Bone marrow (tissue), 2 donors: Measurements from ENCODE around the gene HTR3A.

Experiments
- DNase-seq, 2 donors: peaks; one replicate each; lab custom pipeline; 2025; lab: John Stamatoyannopoulos, UW

Gene HTR3A

DNA sequence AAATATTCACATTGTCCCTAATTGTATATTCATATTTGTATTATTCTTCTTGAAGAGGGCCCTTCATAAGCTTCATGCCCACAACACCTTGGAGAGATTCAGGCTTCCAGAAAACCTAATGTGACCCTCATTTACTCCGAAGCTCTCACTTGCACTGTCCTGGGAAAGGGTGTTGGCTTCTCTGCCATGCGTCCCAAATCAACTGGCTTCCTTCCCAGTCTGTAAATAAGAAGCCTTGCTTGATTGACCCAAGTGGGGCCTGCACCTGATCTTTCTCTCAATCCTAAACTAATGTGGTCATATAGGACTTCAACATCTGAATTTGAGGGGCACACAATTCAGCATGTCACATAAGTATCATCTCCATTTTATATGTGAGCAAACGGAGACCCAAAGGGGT is 44.1 kb downstream of the HTR3A start:
- DNase-seq = no peak

DNA sequence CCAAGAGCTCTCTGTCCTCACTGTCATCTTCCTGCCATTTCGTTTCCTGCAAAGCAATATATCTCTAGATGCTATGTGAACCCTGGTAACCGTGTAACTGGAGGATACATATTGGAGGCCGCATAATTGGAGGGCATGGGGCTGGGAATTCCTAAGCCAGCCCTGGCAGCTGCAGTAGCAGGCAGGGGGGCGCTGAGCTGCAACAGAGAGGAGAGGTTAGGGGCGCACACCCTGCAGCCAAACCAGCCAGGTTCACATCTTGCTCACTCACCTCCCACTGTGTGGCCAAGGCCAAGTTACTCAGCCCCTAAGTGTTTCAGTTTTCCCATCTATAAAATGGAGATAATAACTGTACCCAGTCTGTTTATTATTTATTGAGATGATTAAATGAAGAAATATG is 44.7 kb downstream of the HTR3A start:
- DNase-seq = no peak

DNA sequence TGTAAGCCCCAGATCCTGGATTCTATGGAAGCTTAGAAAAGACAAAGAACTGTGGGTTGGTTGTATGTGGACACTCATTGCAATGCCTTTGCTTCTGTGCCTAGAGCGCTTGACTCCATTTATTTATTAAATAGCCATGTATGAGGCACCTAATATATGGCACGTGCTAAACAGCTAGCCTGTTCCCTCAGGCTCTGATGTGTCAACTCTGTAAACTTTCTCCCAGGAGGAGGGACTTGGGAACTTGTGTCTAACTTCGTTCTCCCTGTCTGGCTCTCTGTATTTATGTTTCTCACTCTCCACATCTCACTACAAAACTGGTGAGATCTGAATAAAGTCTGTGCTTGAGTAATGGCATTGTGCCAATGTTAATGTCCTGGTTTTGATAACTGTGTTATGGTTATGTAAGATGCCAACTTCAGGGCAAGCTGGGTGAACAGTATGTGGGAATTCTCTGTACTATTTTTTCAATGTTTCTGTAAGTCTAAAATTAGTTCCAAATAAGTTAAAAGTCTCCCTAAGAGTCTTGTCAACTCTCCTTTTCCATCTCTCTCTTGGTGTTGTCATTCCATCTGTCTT is 50.5 kb downstream of the HTR3A start:
- no peak for DNase-seq

DNA sequence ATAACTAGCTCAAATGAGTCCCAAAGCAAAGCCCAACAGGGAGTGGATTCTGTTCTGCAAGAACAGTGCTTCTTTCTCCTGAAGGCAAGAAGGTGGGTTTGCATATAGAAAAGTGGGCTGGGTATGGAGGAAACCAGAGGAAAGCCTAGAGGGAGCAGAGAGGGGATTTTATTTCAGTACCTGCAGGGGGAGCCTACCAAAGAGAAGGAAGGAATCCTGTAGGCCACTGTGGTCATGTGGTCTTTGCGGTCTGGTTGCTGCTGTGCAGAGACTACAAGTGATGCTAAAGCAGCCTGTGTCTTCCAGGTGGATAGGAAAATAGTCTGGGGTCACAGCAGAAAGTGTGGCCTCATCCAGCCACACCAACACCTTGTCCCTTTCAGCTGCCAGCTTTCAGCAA is 51.4 kb downstream of the HTR3A start:
- DNase-seq = peak in 1 of 2 donors; percentile 10

DNA sequence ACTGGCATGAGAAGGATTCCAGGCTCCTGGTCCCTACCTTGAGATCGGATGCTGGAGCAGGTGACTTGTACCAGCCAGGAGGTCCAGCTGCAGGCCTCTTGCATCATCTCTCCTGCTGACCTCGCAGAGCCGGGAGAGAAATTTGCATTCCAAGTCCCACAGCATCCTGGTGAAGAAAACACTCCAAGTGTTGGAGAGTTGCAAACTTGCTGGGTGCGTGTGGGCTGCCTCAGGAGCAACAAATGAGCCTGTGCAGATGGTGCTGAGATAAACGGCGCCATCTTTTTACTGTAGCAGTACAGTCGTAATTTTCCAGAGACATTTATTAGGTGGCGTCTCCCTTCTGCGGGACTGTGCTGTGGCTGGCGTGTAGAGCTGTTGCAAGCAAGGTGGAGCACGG is 52.5 kb downstream of the HTR3A start:
- DNase-seq = no peak

DNA sequence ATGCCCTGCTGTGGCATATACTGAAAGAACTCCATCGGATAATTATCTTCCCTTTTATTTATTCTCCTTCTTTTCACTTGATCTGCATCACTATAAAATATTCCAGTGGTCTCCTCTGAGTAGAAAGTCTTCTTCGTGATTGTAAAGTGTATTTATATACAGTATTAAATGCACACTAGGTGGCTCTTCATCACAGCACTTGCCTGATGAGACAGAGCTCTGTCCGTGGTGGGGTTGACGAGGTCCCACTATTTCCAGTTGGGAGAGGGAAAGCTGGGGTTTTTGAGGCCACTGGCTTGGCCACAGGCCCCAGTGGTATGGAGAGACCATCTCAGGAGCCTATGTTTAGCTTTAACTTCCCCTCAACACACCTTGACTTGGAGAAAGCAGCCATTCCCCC is 53.0 kb downstream of the HTR3A start:
- DNase-seq = no peak

DNA sequence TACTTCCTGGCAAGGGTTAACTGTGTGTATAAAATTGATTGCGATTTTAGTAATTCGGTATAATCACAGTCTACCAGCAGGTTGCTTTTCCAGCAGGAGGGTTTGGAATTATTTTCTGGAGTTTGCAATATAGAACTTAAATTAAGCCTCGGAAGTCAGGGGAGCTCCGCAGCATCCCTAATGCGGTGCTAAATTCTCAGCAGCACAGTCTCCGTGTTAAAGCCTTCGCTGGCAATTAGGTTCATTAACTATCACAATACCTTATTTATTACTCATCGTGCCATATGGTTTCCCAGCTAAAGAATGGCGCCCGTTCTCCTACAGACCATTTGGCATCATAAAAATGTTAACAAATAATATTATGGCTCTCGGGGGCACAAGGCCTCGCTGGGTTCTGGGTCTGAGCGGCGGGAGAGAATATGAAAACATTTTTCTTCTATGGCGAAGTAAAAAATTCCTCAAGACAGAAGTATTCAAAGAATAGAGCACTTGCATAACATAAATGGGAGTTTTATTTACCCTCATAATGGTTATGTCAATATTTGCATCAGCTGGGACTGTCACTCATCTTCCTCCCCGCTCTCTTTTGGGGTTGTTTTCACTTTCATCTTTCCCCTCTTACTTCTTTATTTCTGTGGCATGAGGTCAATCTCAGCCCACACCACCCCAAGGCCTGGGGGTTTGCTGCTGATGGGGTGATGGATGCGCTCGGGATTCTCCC is 56.5 kb downstream of the HTR3A start:
- no peak for DNase-seq

DNA sequence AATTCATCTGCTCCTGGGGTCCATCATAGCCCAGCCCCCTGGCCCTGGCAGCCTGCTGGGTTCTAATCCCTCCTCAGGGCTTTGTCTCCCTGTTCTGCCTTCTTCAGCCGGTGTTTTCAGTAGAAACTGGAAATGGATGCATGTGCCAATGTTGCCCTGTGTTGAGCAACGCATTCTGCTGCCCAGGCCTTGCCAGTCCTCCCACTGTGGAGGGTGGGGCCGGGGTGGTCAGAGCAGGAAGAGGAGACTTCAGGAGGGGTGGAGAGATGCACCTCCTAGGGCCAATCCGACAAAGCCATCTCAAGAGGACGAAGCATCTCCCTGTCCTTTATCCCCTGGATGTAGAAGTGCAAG is 57.0 kb downstream of the HTR3A start:
- DNase-seq = no peak

DNA sequence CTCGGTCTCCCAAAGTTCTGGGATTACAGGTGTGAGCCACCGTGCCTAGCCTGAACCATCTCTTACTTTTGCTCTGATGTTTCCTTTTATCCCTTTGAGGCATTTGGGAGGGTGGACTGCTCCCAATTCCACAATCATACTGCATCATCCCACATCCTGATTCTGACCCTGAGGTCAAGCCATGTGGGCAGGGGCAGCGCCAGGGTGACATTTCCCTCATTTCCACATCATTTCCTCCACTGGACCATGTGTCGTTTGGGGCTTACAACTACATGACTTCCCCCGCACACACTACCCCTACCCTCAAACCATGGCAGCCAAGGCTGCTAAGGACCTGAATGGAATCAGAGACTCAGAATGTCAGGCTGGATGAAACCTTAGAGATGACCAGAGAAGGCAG is 58.2 kb downstream of the HTR3A start:
- no peak for DNase-seq

DNA sequence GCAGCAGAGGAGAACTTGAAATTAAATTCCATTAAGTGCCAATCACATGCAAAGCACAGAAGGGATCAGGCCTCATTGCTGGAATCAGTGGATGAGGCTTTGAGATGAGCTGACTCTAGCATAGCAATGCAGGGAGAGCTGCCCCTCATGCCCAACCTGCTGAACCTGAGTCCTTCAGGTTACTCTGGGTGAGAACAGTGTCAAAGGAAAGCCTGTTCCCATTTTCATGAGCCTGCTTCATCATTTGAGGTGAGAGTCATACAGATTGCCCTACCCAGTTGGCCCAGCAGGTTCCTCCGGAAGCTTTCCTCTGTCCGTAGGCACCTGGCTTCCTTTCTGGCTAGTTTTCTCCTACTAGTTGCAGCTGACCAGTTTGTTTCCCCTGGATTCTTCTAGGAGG is 58.7 kb downstream of the HTR3A start:
- no peak for DNase-seq

DNA sequence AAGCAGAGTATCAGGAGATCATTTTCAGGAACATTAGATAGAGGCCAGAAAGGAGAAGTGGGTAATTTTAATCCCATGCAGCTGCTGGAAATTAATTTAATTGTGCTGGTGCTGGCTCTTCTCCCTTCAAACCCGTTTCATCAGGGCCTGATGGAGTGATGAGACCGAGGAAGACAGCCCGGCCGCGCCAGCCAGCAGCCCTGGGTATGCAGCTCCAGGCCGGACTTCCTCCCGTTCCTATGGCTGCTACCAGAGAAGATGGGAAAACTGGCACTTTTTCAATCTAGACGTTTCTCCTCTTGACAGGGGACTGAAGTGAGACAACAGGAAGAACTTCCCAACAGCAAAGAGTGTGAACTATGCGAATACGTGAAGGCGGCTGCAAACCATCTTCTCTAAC is 60.0 kb downstream of the HTR3A start:
- no peak for DNase-seq

DNA sequence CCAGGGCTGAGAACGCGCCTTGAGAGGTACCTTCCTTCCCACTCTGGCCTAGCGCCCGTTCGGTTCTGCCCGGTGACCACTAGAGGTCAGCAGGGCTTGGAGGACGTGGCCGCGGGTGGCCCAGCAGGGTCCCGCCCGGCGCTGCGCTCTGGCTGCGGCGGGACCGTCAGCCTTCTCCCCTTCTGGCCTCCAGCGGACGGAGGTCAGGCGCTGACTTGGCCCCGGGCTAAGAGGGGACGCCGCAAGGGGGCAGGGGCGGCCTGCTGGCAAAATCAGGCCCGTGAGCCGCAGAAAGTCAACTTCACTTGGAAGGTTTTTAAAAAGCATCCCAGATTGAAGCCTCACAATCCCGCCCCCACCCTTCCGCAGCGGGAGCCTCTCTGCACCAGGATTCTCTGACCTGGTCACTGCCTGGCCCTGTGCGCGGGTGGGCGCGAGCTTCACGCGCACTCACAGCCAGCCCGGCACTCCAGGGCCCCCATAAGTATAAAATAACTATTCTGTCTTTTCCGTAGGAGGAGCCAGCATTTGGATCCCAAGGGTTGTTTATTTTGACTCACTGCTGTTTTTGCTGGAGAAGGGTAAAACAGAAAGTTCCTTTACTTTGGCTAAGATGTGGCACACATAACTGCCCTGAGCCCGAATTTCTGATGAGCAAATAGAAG is 61.4 kb downstream of the HTR3A start:
- peak; percentile 31 to 53 for DNase-seq

DNA sequence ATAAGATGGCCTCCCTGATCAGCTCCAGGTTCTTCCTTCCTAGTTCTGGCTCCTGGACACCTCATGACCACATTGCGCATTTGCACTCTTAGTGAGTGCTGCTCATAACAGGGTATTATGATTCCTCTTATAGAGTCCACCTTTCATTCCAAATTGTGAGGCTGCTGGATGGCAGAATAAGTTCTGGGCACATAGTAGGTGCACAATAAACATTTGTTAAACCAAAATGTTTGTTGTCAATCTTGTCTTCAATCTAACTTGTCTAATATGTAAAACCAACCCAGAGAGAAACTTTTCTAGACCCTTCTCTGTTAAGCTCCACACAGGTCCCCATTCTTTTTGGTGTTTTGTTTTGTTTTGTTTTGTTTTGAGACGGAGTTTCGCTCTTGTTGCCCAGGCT is 62.0 kb downstream of the HTR3A start:
- DNase-seq = no peak

DNA sequence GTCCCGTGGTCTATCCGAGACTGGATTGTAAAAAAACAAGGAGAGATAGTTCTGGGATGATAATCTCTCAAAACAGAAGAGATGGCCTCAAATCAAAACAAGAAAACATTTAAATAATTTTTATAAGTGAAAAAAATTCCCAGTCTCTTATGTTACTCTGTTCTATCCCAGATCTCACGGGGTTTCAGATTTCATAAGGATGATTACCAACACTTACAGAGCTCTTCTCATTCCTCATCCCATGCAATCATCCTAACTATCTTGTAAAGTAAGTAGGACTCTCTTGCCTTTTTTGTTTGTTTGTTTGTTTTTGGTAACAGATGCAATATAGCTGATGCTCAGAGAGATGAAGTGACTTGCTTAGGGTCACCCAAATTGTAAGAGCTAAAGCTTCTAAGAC is 64.6 kb downstream of the HTR3A start:
- DNase-seq = no peak
